Natural killer cell treated with Interleukin-12 subunit alpha and Interleukin-12 subunit beta and Interleukin-15 and Interleukin-18, amount 100 ng/mL, for 72 hours (primary cell): ENCODE data around the gene NUP188. TPM values are rescaled to one million over a fixed set of nuclear protein-coding genes. Genes with fewer than 3 reads are reported as not detected.
"Not testable (repeated sequence)": the region's sequence is repeated elsewhere in the genome, so short reads cannot be mapped to it uniquely, and the experiment has no call there.

ENCODE experiments used
- ATAC-seq, 2 donors: fragments of 150-1000 bp; cut with Tn5 transposase in 1 of 2; sonication (Bioruptor Pico), chemical (Tn5 transposase) in 1 of 2; 2 replicates each; pipeline ENCODE4 v1.10.0; 2021
- DNase-seq: peaks from one replicate; pipeline ENCODE4 v3.0.0; 2022; ENCODE audit warnings: low spot score
- H3K27ac Mint-ChIP-seq, 2 donors: 1 replicate in 1 of 2; 2 replicates in 1 of 2; pipeline ENCODE4 v1.8.0; 2022; ENCODE audit warnings: mixed read lengths in 2 of 2, mild to moderate bottlenecking in 1 of 2, moderate library complexity in 1 of 2
- H3K27me3 Mint-ChIP-seq, 2 donors: 1 replicate in 1 of 2; 2 replicates in 1 of 2; pipeline ENCODE4 v1.8.0; 2022; ENCODE audit warnings: mixed read lengths in 2 of 2
- H3K36me3 Mint-ChIP-seq: one replicate; pipeline ENCODE4 v1.8.0; 2022; ENCODE audit warnings: mixed read lengths
- H3K4me1 Mint-ChIP-seq, 2 donors: 1 replicate in 1 of 2; 2 replicates in 1 of 2; pipeline ENCODE4 v1.8.0; 2022; ENCODE audit warnings: low read depth in 2 of 2, mixed read lengths in 2 of 2, mild to moderate bottlenecking in 1 of 2
- H3K4me3 Mint-ChIP-seq: one replicate; pipeline ENCODE4 v1.8.0; 2022; ENCODE audit warnings: mixed read lengths
- H3K9me3 Mint-ChIP-seq: 2 replicates; pipeline ENCODE4 v1.8.0; 2022; ENCODE audit warnings: mixed read lengths
- total RNA-seq, 2 donors: library from RNA; stranded (reverse); gene quantifications; one replicate each; pipeline ENCODE4 v1.2.3, GENCODE V29; 2022

NUP188 gene
- total RNA-seq, 2 donors from 2014 or later = 103 to 143 TPM

GRCh38 chr9:128943832-128944620 is 3.5 kb upstream of the NUP188 start:
- DNase-seq (no peak), ATAC-seq (no peak)
- Mint-ChIP-seq H3K27ac (peak overlapping the region in 1 of 2 donors; percentile 48), H3K9me3 (no peaks in the 10 kb centered on the region), H3K27me3 (no peaks in the 10 kb centered on the region), H3K4me1 (peaks cover 23 to 25% of the 10 kb centered on the region in 2 donors), H3K36me3 (peaks cover 4% of the 10 kb centered on the region), H3K4me3 (no peak overlapping the region)

GRCh38 chr9:128944966-128945365 is 2.5 kb upstream of the NUP188 start:
- Mint-ChIP-seq H3K4me1 (peaks cover 23 to 25% of the 10 kb centered on the region in 2 donors), H3K27ac (peak overlapping the region in 1 of 2 donors; percentile 48)
- DNase-seq, H3K27me3 Mint-ChIP-seq, H3K9me3 Mint-ChIP-seq, H3K36me3 Mint-ChIP-seq, H3K4me3 Mint-ChIP-seq, ATAC-seq: not testable (repeated sequence)

- ATAC-seq = no peak
- Mint-ChIP-seq H3K36me3 (peaks cover 4% of the 10 kb centered on the region), H3K4me1 (peaks cover 23 to 30% of the 10 kb centered on the region in 2 donors), H3K4me3 (peak overlapping the region; percentile 97), H3K27me3 (no peaks in the 10 kb centered on the region), H3K9me3 (no peaks in the 10 kb centered on the region), H3K27ac (peak overlapping the region; percentile 98 to 99)
- DNase-seq = no peak
Measured at GRCh38 chr9:128945798-128946501, 1.5 kb upstream of the NUP188 start.

DNA sequence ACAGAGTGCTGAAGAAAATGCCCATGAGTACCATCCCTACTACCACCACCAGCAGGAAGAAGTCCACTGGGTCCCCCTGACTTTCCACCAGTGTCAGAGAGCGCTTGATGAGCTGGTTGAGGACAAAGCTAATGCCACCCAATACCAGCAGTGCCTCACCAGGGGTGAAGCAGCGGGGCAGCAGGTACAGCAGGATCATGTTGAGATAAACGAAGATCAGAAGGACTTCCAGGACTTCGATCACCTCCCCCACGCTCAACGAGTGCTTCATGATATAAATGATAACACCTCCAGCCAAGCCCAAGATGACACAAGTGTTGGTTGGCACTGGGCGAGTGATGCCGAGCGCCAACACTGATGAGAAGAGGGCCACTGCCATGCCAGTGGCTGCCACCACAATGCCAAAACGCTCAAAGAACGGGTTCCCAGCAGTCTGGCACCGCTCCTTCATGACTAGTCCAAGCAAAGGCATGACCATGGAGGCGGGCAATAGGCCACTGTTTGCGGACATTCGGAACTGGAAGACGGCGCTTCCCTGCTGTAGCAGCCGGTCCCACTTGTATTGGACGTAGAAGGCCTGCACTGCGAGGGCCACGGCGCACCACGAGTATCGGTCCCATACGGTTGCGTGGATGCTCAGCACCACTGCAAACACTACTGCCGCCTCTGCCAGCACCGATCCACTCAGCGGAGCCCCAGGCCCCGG is 775 bp upstream of the NUP188 start:
- no peaks in the 10 kb centered on the region for H3K27me3 Mint-ChIP-seq
- H3K9me3 Mint-ChIP-seq = no peaks in the 10 kb centered on the region
- H3K36me3 Mint-ChIP-seq = peaks cover 4% of the 10 kb centered on the region
- H3K4me1 Mint-ChIP-seq = peaks cover 23 to 30% of the 10 kb centered on the region in 2 donors
- peak overlapping the region; percentile 97 for H3K4me3 Mint-ChIP-seq
- ATAC-seq (peak in 1 of 2 donors; percentile 31), DNase-seq (no peak)
- H3K27ac Mint-ChIP-seq = peak overlapping the region; percentile 98 to 99

DNA sequence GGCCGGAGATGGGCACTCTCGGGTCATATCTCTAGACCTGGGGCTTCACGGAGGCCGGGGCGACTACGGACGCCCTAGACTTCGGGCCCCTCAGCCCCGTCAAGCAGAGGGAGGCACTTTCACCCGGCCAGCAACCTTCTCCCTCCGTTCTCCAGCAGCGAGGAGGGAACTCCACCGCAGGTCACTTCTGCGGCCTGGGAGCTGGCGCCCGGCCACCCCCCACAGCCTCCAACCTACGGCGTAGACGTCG is 297 bp upstream of the NUP188 start:
- no peaks in the 10 kb centered on the region for H3K9me3 Mint-ChIP-seq
- no peaks in the 10 kb centered on the region for H3K27me3 Mint-ChIP-seq
- ATAC-seq (no peak), DNase-seq (no peak)
- peaks cover 23 to 30% of the 10 kb centered on the region in 2 donors for H3K4me1 Mint-ChIP-seq
- peak overlapping the region; percentile 97 for H3K4me3 Mint-ChIP-seq
- peaks cover 4% of the 10 kb centered on the region for H3K36me3 Mint-ChIP-seq
- H3K27ac Mint-ChIP-seq = peak overlapping the region; percentile 98 to 99

GRCh38 chr9:128961403-128961802 is 13.9 kb downstream of the NUP188 start:
- not testable (repeated sequence) for H3K36me3 Mint-ChIP-seq, H3K4me3 Mint-ChIP-seq, H3K27me3 Mint-ChIP-seq, DNase-seq, H3K4me1 Mint-ChIP-seq, H3K9me3 Mint-ChIP-seq, H3K27ac Mint-ChIP-seq, ATAC-seq

GRCh38 chr9:128969491-128969890 is 22.0 kb downstream of the NUP188 start:
- Mint-ChIP-seq H3K36me3 (peaks cover 28% of the 10 kb centered on the region), H3K4me1 (no peaks in the 10 kb centered on the region)

DNA sequence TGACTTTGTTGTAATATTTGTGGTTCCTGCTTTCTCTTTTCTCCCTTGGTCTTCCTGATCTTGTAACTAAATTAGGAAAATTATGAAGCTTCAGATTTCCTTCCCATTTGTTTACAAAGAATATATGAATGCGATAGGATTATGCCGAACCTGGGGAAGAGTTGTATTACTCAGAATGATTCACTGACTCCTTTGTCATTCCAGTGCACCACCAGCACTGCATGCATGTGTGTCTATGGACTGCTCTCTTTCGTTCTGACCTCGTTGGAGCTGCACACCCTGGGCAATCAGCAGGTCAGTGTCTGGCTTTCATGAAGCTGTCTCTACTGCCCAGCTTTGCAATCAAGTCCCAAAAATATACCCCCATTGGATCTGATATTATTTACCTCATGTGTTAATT is 25.5 kb downstream of the NUP188 start:
- DNase-seq (no peak), ATAC-seq (no peak)
- H3K27ac Mint-ChIP-seq = no peak overlapping the region
- H3K36me3 Mint-ChIP-seq = peaks cover 28% of the 10 kb centered on the region
- H3K4me1 Mint-ChIP-seq = no peaks in the 10 kb centered on the region
- H3K4me3 Mint-ChIP-seq = no peak overlapping the region
- no peaks in the 10 kb centered on the region for H3K27me3 Mint-ChIP-seq
- no peaks in the 10 kb centered on the region for H3K9me3 Mint-ChIP-seq

More at GRCh38 chr9:128969491-128969890, 22.0 kb downstream of the NUP188 start:
- no peaks in the 10 kb centered on the region for H3K27me3 Mint-ChIP-seq
- no peak overlapping the region for H3K27ac Mint-ChIP-seq
- no peaks in the 10 kb centered on the region for H3K9me3 Mint-ChIP-seq
- DNase-seq (no peak), ATAC-seq (no peak)
- no peak overlapping the region for H3K4me3 Mint-ChIP-seq

DNA sequence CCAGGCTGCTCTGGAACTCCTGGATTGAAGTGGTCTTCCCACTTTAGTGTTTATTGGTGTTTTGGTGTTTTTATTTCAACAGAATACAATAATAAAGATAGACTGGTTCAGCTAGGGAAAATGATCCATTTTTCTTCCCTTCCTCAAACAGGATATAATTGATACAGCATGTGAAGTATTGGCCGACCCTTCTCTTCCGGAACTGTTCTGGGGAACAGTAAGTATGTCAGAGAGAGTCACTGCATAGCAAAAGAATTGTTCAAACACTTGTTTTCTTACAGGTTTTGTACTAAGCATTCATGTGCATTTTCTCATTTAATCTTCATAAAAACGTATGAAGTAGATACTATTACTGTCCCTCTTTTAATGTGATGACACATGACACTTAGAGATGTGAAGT is 31.6 kb downstream of the NUP188 start:
- no peak overlapping the region for H3K27ac Mint-ChIP-seq
- H3K36me3 Mint-ChIP-seq = peaks cover 16% of the 10 kb centered on the region
- H3K4me3 Mint-ChIP-seq = no peak overlapping the region
- DNase-seq (no peak), ATAC-seq (no peak)
- H3K27me3 Mint-ChIP-seq = no peaks in the 10 kb centered on the region
- H3K9me3 Mint-ChIP-seq = no peaks in the 10 kb centered on the region
- no peaks in the 10 kb centered on the region for H3K4me1 Mint-ChIP-seq

DNA sequence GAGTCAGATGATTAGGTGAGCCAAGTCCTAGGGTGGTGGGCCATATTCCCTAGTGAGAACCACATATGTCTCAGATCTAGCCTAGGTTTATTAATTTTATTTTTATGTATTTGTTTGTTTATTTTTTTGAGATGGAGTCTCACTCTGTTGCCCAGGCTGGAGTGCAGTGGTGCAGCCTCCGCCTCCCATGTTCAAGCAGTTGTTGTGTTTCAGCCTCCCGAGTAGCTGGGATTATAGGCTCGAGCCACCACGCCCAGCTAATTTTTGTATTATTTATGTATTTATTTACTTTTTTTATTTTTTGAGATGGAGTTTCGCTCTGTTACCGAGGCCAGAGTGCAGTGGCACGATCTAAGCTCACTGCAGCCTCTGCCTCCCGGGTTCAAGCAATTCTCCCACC is 36.0 kb downstream of the NUP188 start:
- Mint-ChIP-seq H3K27ac (no peak overlapping the region), H3K4me1 (no peaks in the 10 kb centered on the region), H3K36me3 (peaks cover 48% of the 10 kb centered on the region), H3K27me3 (no peaks in the 10 kb centered on the region), H3K9me3 (no peaks in the 10 kb centered on the region), H3K4me3 (no peak overlapping the region)
- DNase-seq (no peak), ATAC-seq (no peak)

GRCh38 chr9:128986671-128987070 is 39.2 kb downstream of the NUP188 start:
- Mint-ChIP-seq H3K4me3 (no peak overlapping the region), H3K9me3 (no peaks in the 10 kb centered on the region), H3K36me3 (peaks cover 42% of the 10 kb centered on the region), H3K27me3 (no peaks in the 10 kb centered on the region), H3K27ac (no peak overlapping the region), H3K4me1 (no peaks in the 10 kb centered on the region)
- DNase-seq (no peak), ATAC-seq (no peak)

DNA sequence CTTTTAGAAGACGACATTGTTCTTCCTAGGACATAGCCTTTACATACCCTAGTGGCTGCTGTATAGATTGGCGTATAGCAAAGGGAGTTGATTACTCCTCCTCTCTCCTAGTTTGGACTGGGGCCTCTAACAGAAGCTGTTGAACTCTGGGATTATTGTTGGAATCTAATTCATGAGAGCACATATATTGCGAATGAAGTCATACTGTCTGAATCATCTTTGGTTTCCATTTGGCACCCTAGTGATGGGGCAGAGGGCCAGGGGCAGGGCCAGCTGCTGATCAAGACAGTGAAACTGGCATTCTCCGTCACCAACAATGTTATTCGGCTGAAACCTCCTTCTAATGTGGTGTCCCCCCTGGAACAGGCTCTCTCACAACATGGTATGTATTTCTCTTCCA is 40.3 kb downstream of the NUP188 start:
- Mint-ChIP-seq H3K36me3 (peaks cover 46% of the 10 kb centered on the region), H3K27ac (no peak overlapping the region), H3K4me1 (no peaks in the 10 kb centered on the region), H3K4me3 (no peak overlapping the region), H3K9me3 (no peaks in the 10 kb centered on the region), H3K27me3 (no peaks in the 10 kb centered on the region)
- DNase-seq = no peak
- ATAC-seq = no peak

DNA sequence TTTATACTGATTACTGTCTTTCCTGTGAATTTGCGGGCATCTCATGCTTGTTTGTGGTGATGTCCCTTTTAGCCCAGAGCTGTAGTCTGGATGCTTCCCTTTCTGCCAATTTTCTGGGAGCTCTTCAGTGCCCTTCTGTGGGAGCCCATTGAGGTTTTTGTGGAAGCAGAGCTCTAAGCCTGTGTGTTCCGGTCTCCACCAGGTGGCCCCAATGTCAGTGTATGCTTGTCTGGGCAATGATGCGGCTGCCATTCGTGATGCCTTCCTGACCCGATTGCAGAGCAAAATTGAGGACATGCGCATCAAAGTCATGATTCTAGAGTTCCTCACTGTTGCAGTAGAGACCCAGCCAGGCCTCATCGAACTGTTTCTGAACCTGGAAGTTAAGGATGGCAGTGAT is 45.5 kb downstream of the NUP188 start:
- Mint-ChIP-seq H3K27ac (no peak overlapping the region), H3K36me3 (peaks cover 42% of the 10 kb centered on the region), H3K9me3 (no peaks in the 10 kb centered on the region), H3K4me3 (no peak overlapping the region), H3K27me3 (no peaks in the 10 kb centered on the region), H3K4me1 (no peaks in the 10 kb centered on the region)
- ATAC-seq (no peak), DNase-seq (no peak)

GRCh38 chr9:128995791-128996190 is 48.3 kb downstream of the NUP188 start:
- Mint-ChIP-seq H3K4me1 (peaks cover 0 to under 1% of the 10 kb centered on the region in 2 donors), H3K9me3 (no peaks in the 10 kb centered on the region), H3K4me3 (no peak overlapping the region), H3K27me3 (no peaks in the 10 kb centered on the region), H3K36me3 (peaks cover 35% of the 10 kb centered on the region), H3K27ac (no peak overlapping the region)
- ATAC-seq (no peak), DNase-seq (no peak)
